ENCODE measurements around the gene DYRK1A.

The DYRK1A gene

GRCh38 chr21:37563641-37564340 is 197.2 kb downstream of the DYRK1A start:
- in situ Hi-C loops (cut with MboI; ENCODE audit: low sequenced_read_pairs) = no loop called here

GRCh38 chr21:37564341-37564923 is 197.9 kb downstream of the DYRK1A start:
- in situ Hi-C loops (cut with MboI; ENCODE audit: low sequenced_read_pairs) = no loop called here

- in situ Hi-C loops (cut with MboI; ENCODE audit: low sequenced_read_pairs) = no loop called here
Measured at GRCh38 chr21:37564924-37565529, 198.5 kb downstream of the DYRK1A start.

GRCh38 chr21:37565530-37566223 is 199.1 kb downstream of the DYRK1A start:
- in situ Hi-C loops (cut with MboI; ENCODE audit: low sequenced_read_pairs) = no loop called here

GRCh38 chr21:37566790-37567615 is 200.4 kb downstream of the DYRK1A start:
- in situ Hi-C loops (cut with MboI; ENCODE audit: low sequenced_read_pairs) = no loop called here

- in situ Hi-C loops (cut with MboI; ENCODE audit: low sequenced_read_pairs) = no loop called here
Measured at GRCh38 chr21:37568415-37568814, 201.8 kb downstream of the DYRK1A start.

- in situ Hi-C loops (cut with MboI; ENCODE audit: low sequenced_read_pairs) = no loop called here
Measured at GRCh38 chr21:37568916-37569315, 202.3 kb downstream of the DYRK1A start.

- in situ Hi-C loops (cut with MboI; ENCODE audit: low sequenced_read_pairs) = no loop called here
Measured at GRCh38 chr21:37571442-37571841, 204.9 kb downstream of the DYRK1A start.

- in situ Hi-C loops (cut with MboI; ENCODE audit: low sequenced_read_pairs) = no loop called here
Measured at GRCh38 chr21:37574316-37574715, 207.7 kb downstream of the DYRK1A start.

- in situ Hi-C loops (cut with MboI; ENCODE audit: low sequenced_read_pairs) = no loop called here
Measured at GRCh38 chr21:37574751-37575150, 208.2 kb downstream of the DYRK1A start.

GRCh38 chr21:37575580-37575979 is 209.0 kb downstream of the DYRK1A start:
- in situ Hi-C loops (cut with MboI; ENCODE audit: low sequenced_read_pairs) = no loop called here

All from HL-60/S4 treated with phorbol 12-myristate 13-acetate at 8.2 ng/mL for 4 days and 3 days (cell line).